ENCODE data around the gene RABGGTA. TPM values are rescaled to one million over a fixed set of nuclear protein-coding genes. Genes with fewer than 3 reads are reported as not detected.

Gene RABGGTA
- total RNA-seq, 1 experiment from 2014 or later, result 2.6 TPM

- Histone ChIP-seq H3K36me3 (no peaks in the 10 kb centered on the region), H3K27me3 (no peaks in the 10 kb centered on the region), H3K4me3 (peak overlapping the region; percentile 90), H3K9me3 (no peaks in the 10 kb centered on the region)
- DNase-seq, result no peak
These were observed 762 bp downstream of the RABGGTA start for GRCh38 chr14:24270537-24271133.

- DNase-seq, result no peak
- Histone ChIP-seq H3K27me3 (no peaks in the 10 kb centered on the region), H3K4me3 (no peak overlapping the region), H3K36me3 (no peaks in the 10 kb centered on the region), H3K9me3 (no peaks in the 10 kb centered on the region)
These were observed 1.4 kb downstream of the RABGGTA start for GRCh38 chr14:24269910-24270536.

DNA sequence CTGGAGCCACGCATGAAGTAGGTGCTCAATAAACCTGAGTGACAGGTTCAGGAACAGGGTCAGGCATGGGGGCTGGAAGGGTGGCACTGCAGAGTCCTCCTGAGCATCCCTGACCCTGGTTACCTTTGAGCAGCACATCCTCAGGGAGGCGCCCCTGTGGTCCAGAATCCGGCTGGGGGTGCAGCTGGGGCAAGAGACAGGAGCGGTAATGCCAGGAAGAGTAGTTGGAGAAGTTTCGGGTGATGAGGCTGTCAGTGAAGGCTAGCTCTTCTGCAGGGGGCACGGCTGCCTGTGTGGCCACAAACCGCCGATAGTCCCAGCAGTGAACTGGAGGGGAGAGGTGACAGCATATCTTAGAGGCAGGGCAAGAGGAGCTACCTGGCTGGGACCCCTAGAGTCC lies 2.0 kb downstream of the RABGGTA start:
- no peak for DNase-seq
- H3K4me3 ChIP-seq, result no peak overlapping the region
- H3K36me3 ChIP-seq, result no peaks in the 10 kb centered on the region
- no peaks in the 10 kb centered on the region for H3K27me3 ChIP-seq
- H3K9me3 ChIP-seq, result no peaks in the 10 kb centered on the region

DNA sequence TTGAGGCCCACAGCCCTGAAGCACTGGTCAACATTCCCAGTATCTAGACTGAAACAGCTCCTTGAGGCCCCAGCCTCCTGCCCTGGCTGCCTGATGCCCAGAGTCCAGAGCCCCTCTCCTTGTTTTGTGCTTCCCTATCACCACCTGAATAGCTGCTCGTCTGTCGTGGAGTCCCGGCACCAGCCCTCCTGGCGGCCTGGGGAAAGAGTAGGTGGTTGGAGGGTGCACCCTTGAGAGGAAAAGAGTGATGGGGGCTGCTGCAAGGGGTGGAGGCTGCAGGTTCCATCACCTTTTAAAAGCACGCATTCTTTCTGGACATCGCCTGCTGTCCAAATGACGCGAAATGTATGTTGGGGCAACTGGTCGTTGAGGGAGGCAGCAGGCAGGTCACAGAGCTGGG lies 3.2 kb downstream of the RABGGTA start:
- H3K9me3 ChIP-seq, result no peaks in the 10 kb centered on the region
- no peak overlapping the region for H3K4me3 ChIP-seq

GRCh38 chr14:24267516-24267915 lies 3.9 kb downstream of the RABGGTA start:
- Histone ChIP-seq H3K4me3 (no peak overlapping the region), H3K9me3 (no peaks in the 10 kb centered on the region), H3K27me3 (no peaks in the 10 kb centered on the region), H3K36me3 (no peaks in the 10 kb centered on the region)
- no peak for DNase-seq

More for the DNA sequence above, 3.2 kb downstream of the RABGGTA start:
- no peaks in the 10 kb centered on the region for H3K27me3 ChIP-seq
- no peaks in the 10 kb centered on the region for H3K36me3 ChIP-seq
- no peak for DNase-seq

- Histone ChIP-seq H3K9me3 (no peaks in the 10 kb centered on the region), H3K4me3 (no peak overlapping the region), H3K36me3 (no peaks in the 10 kb centered on the region), H3K27me3 (no peaks in the 10 kb centered on the region)
- DNase-seq, result no peak
These were observed 4.8 kb downstream of the RABGGTA start for GRCh38 chr14:24266344-24267244.

DNA sequence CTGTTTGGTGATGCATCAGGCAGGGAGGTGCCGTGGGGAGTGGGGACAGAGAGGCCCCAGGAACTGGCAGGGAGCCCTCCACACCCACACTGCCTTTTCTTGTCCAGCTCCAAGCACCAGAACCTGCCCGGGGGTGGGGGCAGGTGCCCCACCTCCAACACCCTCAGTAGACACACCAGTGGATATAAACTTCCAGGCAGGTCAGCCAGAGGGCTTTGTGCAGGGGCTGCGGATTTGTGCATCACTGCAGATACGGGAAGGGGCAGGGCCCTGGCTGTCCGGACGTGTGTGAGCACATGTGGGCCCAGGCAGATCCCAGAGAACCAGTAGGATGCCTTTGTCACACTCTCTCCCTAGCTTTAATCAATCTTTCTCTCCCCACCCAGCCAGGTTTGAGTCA lies 7.1 kb downstream of the RABGGTA start:
- H3K4me3 ChIP-seq, result no peak overlapping the region
- no peak for DNase-seq
- H3K36me3 ChIP-seq, result no peaks in the 10 kb centered on the region
- H3K27me3 ChIP-seq, result no peaks in the 10 kb centered on the region
- no peaks in the 10 kb centered on the region for H3K9me3 ChIP-seq

GRCh38 chr14:24263848-24264247 lies 7.5 kb downstream of the RABGGTA start:
- H3K36me3 ChIP-seq, result no peaks in the 10 kb centered on the region
- H3K9me3 ChIP-seq, result no peaks in the 10 kb centered on the region
- no peaks in the 10 kb centered on the region for H3K27me3 ChIP-seq
- H3K4me3 ChIP-seq, result no peak overlapping the region
- no peak for DNase-seq

DNA sequence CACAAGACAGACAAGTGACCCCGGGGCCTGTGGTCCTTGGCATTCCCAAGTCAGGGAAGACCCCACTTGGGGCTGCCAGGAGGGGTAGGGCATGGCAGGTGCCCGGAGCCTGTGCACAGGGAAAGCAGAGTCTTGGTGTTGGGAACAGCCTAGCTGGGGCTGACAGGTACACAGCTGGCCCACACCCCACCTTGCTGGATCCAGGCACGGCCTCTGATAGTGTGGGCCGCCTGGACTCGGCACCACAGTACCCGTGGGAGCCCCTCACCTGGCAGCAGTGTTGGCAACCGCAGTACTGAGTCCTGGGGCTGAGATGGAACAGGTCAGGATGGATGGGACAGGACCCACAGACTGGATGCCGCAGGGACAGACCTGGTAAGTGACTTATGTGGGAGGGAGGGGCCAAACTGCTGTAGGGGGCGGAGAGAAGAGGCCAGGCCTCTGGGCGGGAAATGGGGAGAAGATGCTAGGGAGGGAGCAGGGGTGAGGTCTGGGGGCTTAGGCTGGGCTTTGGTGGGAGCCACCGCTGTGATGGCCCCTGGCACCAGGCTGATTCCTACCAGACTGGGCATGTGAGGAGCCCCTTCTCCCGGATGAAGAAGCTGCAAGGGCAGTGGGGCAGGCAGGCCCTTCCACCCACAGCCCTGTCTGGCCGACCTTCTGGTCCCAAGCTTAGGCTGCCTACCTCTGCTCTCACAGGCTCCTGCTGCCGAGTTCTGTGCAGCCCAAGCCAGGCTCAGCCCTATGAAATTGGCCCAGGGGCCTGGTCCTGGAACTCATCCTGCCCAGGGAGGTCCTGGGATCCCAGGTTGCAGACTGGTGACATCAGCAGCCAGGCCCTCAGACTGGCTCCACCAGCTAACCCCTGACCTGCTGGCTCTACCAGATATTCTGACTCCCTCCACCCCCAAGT lies 8.3 kb downstream of the RABGGTA start, which contains the start of gene TGM1:
TSS of gene TGM1 (minus strand) at position 357 of the 913 bp plus-strand sequence. CDS start 825 bp downstream, outside the sequence.
- Histone ChIP-seq H3K27me3 (no peaks in the 10 kb centered on the region), H3K36me3 (no peaks in the 10 kb centered on the region), H3K9me3 (no peaks in the 10 kb centered on the region), H3K4me3 (no peak within 1 kb of the TSS)
- DNase-seq, result no peak

- H3K4me3 ChIP-seq, result no peak overlapping the region
These were observed 9.4 kb downstream of the RABGGTA start for GRCh38 chr14:24261969-24262327.

DNA sequence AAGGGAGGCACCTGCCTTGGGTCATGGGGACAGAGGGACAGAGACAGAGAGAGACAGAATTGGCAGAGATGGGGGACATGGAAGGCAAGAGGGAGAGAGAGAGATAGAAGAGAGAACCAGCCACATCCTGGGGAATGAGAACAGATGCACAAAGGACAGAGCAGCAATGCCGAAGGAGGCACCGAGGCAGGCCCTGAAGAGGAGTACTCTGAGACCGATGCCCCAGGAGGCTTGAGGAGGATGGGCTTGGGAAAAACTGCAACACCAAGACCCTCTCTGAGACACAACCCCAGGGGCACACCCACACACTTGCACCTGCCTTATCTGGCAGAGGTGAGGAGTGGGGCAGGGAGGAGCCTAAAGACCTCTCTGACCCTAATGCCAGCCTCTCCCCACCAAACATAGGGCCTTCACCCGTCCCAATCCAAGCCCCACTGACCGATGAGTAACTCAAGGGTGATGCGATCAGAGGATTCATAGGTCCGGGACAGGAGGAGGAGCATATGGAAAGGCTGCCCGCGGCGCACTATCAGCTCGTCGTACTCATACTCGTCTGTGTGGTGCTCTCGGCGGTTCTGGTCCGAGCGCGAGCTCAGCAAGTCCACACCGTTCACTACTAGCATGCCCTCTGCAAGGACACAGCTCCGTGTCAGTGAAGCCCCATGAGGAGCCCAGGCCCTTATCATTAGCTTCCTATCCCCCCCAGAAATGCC lies 10.0 kb downstream of the RABGGTA start:
- Histone ChIP-seq H3K36me3 (no peaks in the 10 kb centered on the region), H3K27me3 (no peaks in the 10 kb centered on the region), H3K9me3 (no peaks in the 10 kb centered on the region), H3K4me3 (no peak overlapping the region)
- no peak for DNase-seq

More at GRCh38 chr14:24261969-24262327, 9.4 kb downstream of the RABGGTA start:
- Histone ChIP-seq H3K36me3 (no peaks in the 10 kb centered on the region), H3K9me3 (no peaks in the 10 kb centered on the region), H3K27me3 (no peaks in the 10 kb centered on the region)
- no peak for DNase-seq

DNA sequence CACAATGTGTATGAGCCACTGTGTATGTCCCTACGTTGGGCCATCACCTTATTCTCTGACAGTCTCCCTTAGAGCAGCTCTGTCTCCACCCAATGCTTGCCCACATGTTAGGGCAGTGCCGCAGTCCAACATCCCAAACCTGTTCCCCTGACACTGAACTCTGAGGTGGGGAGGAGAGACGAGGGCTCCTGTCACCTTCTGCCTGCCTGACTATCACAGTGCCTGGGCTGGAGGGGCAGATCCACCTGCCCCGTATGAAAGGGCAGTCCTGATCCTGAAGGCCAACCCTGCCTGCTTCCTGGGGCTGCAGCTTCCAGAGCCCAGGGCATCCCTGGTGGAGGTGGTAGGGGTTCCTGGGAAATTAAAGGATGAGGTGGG lies 10.6 kb downstream of the RABGGTA start:
- no peaks in the 10 kb centered on the region for H3K36me3 ChIP-seq
- H3K27me3 ChIP-seq, result no peaks in the 10 kb centered on the region
- H3K9me3 ChIP-seq, result no peaks in the 10 kb centered on the region
- no peak overlapping the region for H3K4me3 ChIP-seq
- no peak for DNase-seq

GRCh38 chr14:24260026-24260779 lies 11.2 kb downstream of the RABGGTA start:
- Histone ChIP-seq H3K27me3 (no peaks in the 10 kb centered on the region), H3K4me3 (no peak overlapping the region), H3K9me3 (no peaks in the 10 kb centered on the region), H3K36me3 (no peaks in the 10 kb centered on the region)
- no peak for DNase-seq

- H3K9me3 ChIP-seq, result no peaks in the 10 kb centered on the region
- H3K27me3 ChIP-seq, result no peaks in the 10 kb centered on the region
- H3K36me3 ChIP-seq, result no peaks in the 10 kb centered on the region
- no peak overlapping the region for H3K4me3 ChIP-seq
- peak; percentile 59 for DNase-seq
These were observed 11.9 kb downstream of the RABGGTA start for GRCh38 chr14:24259282-24260025.

Measured in MG63 (cell line).